Activated effector memory CD4-positive, alpha-beta T cell treated with anti-CD3 and anti-CD28 coated beads, Interleukin-2, amount 50 U/mL, for 16 hours (primary cell): ENCODE measurements around the gene PTGFRN.
A peak's percentile ranks its signal among the peaks of the same experiment; 100 is the strongest.
"Not testable (repeated sequence)": the region's sequence is repeated elsewhere in the genome, so short reads cannot be mapped to it uniquely, and the experiment has no call there.

Source experiments
- DNase-seq: peaks from one replicate; pipeline ENCODE4 v3.0.0-alpha.2; 2020

Gene PTGFRN

GRCh38 chr1:116909512-116910378 is at the start of gene PTGFRN:
TSS of gene PTGFRN (plus strand) at chr1:116909916. CDS start at chr1:116910204, 288 bp downstream.
- DNase-seq = peak; percentile 64

GRCh38 chr1:116860167-116860566 is 49.5 kb upstream of the PTGFRN start:
- DNase-seq = not testable (repeated sequence)

- DNase-seq = no peak
Measured at GRCh38 chr1:116861137-116861536, 48.6 kb upstream of the PTGFRN start.

- not testable (repeated sequence) for DNase-seq
Measured at GRCh38 chr1:116863031-116863430, 46.7 kb upstream of the PTGFRN start.

- DNase-seq = not testable (repeated sequence)
Measured at GRCh38 chr1:116866478-116866877, 43.2 kb upstream of the PTGFRN start.

GRCh38 chr1:116868385-116868784 is 41.3 kb upstream of the PTGFRN start:
- DNase-seq = no peak

GRCh38 chr1:116869611-116870010 is 40.1 kb upstream of the PTGFRN start:
- DNase-seq = no peak

- no peak for DNase-seq
Measured at GRCh38 chr1:116870300-116870699, 39.4 kb upstream of the PTGFRN start.

- DNase-seq = no peak
Measured at GRCh38 chr1:116871779-116872146, 38.0 kb upstream of the PTGFRN start.

- DNase-seq = no peak
Measured at GRCh38 chr1:116873680-116874271, 35.9 kb upstream of the PTGFRN start.

GRCh38 chr1:116874733-116875249 is 34.9 kb upstream of the PTGFRN start:
- no peak for DNase-seq

GRCh38 chr1:116875391-116875790 is 34.3 kb upstream of the PTGFRN start:
- no peak for DNase-seq

- not testable (repeated sequence) for DNase-seq
Measured at GRCh38 chr1:116875946-116876345, 33.8 kb upstream of the PTGFRN start.

GRCh38 chr1:116877141-116877818 is 32.4 kb upstream of the PTGFRN start:
- no peak for DNase-seq

GRCh38 chr1:116878804-116879477 is 30.8 kb upstream of the PTGFRN start:
- DNase-seq = no peak

GRCh38 chr1:116879478-116880133 is 30.1 kb upstream of the PTGFRN start:
- DNase-seq = no peak

GRCh38 chr1:116880917-116881316 is 28.8 kb upstream of the PTGFRN start:
- no peak for DNase-seq

- DNase-seq = peak; percentile 67
Measured at GRCh38 chr1:116881879-116882520, 27.7 kb upstream of the PTGFRN start.

- DNase-seq = no peak
Measured at GRCh38 chr1:116882866-116883265, 26.9 kb upstream of the PTGFRN start.

GRCh38 chr1:116886291-116886878 is 23.3 kb upstream of the PTGFRN start:
- DNase-seq = no peak

GRCh38 chr1:116887212-116887611 is 22.5 kb upstream of the PTGFRN start:
- DNase-seq = no peak
